ENCODE data around the gene ZMIZ1.

The ZMIZ1 gene

DNA sequence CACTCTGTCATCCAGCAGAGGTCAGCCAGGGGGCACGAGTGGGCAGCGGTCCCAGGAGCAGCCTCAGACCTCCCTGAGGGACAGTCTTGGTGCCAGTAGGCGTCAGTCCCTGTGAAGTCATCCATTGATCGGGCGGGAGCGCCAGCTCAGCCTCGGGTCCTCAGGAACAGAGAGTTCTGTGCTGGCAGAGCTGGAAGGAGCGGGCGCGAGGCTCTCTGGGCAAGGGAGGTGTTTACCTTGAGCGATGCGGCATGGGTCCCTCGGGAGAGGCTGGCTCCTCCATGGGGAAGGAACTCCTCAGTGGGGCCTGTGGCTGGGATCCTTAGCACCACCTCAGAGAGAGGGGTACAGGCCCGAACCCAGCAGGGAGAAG lies 177.4 kb downstream of the ZMIZ1 start:
- no peak for DNase-seq (ENCODE audit: low read depth in 3 of 3)

DNA sequence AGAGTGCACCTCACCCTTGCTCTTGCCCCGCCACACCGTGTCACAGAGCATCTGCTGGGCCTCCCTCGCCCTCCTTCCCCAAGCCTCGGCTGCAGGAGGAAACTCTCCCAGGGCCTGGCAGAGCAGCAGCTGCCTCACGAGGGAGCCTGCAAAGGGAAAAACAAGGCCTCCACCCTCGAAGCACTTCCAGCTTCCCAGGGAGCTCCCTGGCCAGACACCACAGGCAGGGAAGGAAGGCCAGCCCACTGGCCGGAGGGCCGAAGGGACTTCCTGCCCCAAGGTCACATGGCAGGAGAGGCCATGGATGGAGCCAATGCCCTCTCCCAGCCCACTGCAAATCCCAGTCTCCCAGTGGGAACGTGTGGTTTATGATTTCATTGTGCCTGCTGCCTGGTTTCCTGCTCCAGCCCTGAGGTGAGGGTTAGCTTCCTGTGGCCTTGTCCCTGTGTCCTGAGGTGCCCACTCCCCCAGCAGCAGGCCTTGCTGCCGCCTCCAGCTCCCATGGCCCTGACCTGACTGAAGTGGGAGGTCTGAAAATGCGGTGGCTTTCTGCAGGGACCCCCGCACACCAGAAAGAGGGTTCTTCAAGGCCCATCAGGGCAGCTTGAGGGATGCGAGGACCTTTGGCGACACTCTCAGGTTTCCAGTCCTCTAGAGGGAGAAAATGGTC lies 178.0 kb downstream of the ZMIZ1 start:
- DNase-seq (ENCODE audit: low read depth in 3 of 3), result no peak

DNA sequence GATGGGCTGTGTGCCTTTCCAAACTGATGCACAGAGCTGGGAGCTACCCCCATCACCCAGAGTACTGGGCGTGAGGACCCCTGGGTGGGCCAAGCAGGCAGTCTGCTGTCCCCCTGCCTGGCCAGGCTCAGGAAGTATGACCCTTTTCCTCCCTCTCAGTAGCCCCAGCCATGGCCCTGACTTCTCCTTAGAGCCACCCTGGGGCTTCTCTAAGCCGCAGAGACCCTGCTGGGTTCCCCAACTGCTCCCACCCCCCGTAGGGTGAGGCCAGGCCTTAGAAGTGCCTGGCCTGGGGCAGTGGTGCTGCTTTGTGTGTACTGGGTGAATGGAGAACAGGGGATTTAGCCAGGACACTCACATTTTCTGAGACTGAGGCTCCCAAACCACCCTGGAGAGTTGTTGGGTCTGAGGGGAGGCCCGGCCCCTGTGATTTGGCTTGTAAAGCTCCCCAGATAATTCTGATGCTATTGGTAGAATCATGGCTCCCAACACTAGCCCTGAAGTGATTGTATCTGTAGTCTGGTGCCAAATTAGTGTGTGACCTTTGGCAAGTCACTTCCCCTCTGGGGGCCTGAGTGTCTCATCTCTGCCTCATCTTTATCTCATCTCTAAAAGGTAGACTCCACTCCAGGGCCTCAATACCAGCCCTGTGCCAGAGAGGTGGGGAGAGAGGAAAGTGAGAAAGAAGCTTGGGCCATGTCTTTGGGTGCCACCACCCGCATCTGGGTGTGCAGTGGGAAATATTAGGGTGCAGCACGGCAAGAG lies 178.8 kb downstream of the ZMIZ1 start:
- no peak for DNase-seq (ENCODE audit: low read depth in 3 of 3)

DNA sequence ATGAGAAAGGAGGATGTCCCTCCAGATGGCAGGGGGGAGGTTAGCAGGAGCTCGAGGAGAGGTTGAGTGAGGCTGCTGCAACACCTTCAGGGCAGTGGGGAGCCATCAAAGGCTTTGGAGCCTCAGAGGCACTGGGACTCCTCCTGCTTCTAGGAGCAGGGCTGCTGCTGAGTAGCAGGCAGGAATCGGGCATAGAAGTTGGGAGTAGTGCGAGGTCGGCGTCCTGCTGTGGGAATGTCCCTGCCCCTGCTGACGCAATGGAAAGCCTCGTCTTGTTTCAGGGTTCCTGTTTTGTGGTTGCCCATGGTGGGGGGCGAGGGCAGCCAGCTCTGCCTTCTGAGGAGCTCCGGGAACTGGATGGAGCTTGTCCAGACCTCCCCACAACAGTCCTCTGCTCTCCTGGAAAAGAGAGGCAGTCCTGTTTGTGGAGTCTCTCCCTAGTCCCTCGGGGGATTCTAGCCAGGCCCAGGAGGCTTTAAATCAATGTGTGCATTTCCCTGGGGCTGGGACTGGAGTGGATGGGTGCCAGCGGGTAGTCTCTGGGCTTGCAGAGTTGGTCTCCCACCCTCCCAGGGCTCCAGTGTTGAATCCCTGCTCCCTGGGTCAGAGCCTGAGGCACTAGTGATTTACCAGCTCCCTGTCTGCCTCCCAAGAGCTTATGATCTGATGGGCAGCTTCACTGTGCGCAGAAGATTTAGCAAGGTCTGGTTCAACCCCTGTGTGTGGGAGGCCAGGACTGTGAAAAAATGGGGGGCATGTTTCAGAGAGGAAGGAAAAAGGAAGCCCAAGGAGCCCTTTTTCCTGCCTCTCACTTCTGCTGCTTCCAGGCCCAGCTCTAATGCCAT lies 179.8 kb downstream of the ZMIZ1 start:
- DNase-seq (ENCODE audit: low read depth in 3 of 3), result no peak

DNA sequence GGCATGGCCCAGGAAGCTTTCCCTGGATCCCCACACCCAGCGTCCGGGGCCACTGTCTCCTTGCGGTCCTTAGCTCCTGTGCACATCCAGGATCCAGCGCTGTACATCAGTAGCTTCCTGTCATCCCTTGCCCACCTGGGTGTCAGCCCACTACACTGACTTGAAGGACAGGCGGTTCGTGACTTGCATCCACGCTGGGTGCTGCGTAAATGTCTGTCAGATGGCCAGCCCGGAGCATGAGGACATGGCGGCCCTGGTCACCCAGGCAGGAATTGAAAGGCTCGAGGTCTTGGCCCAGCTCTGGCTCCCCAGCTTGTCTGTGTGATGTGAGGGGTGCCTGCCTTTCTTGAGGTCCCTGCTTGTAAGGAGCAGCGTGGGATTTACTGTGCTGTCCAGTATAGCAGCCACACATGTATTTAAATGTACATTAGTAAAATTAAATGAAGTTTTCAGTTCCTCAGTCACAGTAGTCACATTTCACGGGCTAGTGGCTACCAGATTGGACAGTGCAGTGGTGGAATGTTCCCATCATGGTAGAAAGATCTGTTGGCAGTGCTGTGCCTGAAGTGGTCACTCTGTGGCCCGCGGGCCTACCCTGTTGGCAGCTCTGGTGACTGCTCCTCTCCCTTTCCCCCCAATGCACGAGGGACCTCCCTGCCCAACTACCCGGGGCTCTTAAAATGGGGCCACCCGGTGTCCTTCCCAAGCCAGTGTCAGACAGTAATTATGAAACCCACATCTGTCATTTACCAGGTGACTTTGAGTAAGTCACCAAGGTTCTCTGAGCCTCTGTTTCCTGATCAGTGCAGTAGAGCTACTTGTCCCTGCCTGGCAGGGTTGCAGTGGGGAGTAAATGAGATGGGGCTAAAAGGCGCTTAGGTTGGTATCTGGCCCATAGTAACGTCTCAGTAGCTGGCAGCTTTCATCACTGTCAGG lies 180.7 kb downstream of the ZMIZ1 start:
- DNase-seq (ENCODE audit: low read depth in 3 of 3), result no peak

DNA sequence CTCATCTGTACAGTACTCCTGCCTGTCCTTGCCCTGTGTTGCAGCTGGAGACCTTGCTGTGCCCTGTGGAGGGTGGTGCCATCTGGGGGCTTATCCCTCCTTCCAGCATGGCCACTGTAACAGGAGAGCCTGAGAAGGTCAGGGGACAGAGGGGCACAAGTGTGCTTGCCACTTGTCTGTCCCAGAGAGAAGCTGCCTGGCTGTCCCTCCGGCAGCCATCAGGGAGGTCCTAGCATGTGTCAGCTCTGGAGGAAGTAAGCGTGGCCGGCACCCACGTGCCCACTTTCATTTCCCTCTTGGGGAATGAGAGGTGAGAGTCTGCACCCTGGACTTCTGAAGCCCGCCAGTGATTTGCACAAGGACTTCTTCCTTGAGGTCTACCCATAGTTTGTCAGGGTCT lies 181.5 kb downstream of the ZMIZ1 start:
- no peak for DNase-seq (ENCODE audit: low read depth in 3 of 3)

DNA sequence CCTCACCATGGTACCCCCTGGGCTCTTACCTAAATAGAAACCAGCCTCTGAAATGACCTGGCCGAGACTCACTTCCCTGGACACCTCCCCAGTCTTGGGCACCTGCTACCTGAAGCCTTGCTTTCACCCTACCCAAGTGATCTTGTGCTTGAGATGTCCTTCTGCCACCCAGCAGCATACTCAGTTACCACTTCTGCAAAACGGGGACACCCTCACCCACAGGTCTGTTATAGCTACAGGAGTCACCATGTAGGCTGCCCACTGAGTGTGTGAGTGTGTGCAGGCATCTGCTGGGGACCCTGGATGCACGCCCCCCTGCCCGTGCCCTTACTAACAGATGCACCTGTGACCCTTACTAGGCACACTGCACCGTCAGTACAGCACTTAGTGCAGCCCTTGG lies 183.7 kb downstream of the ZMIZ1 start:
- DNase-seq (ENCODE audit: low read depth in 3 of 3), result no peak

DNA sequence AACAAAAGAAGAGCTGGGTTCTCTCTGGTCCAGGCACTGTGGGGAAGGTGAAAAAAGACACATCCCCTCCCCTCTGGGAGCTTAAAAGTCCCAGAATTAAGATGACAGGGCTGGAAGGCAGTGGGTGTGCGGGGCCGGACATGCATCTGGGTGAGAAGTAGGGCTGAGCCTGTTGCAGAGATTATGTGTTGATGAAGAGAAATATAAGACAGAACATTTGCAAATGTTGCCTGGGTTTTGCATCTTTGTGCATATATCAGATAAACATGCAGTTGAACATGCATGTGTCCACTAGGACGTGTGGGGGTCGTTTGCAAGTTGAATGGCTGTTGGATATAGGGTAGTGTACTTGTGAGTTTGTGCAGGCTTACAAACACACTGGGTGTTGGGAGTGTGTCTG lies 184.2 kb downstream of the ZMIZ1 start:
- no peak for DNase-seq (ENCODE audit: low read depth in 3 of 3)

DNA sequence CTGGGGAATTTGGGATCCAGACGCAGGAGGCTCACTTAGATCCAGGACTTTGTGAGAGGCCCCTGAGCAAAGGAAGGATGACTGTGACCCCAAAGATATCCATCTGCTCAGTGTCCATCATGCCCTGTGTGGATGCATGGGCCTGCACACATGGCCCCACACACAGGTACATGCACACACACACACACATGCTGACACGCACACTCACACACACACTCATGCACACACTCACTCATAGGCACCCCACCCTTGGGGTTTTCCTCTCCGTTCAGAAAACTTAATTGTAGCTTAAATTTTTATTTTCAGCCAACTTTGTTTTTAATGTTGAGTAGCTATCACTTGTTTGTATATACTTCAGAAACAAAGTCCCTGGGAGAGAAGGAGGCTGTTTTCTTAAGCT lies 184.9 kb downstream of the ZMIZ1 start:
- no peak for DNase-seq (ENCODE audit: low read depth in 3 of 3)

DNA sequence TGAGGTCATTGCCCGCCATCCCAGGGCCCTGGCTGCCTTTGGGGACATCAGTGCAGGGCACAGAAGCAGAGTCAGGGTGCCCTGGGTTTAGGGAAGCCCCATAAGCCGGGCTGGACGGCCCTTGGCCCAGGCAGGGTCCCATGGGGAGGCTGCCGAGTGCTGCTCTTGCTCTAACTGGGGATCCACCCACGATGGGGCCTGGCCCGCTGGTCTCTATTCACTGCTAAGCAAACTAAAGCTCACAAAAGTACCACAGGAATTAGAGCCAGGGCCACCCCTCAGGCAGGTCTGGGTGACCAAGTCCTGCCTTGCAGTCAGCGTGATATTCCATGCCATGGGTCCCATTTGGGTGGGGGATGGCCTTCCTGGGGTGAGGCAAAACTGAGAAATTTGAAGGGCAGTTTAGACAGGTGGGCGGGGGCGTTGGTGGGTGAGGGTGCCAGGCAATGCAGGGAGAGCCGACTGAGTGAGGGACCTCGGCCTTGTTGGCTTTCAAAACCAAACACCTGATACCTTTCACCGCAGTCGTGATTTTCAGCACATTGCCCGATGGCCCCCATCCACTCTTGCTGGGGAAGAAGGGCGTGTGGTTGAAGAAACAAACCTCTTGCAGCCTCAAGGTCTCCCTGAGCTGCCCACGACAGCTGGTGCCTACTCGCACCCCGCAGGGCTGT lies 185.7 kb downstream of the ZMIZ1 start:
- no peak for DNase-seq (ENCODE audit: low read depth in 3 of 3)

DNA sequence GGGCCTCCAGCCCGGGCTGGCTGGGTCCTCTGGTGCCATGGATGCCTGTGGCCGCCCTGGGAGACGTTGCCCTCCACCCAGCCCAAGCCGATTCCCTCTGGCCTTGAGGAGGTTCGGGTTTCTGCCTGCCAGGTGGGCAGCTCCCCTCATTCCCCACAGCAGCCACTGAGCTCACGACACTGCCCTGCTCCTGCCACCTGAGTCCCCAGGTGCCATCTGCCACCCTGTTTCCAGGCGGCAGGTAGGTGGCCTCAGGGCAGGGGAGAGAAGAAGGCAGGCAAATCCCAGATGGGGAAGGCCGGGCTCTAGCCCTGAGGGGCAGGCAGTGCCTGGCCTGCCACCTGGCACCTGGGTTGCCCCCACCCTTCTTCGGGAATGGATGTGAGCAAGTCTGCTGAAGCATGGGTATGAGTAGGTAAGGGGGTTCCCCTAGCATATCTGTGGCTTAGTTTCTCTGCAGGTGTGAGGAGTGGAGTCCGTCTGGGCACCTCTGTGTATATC lies 186.3 kb downstream of the ZMIZ1 start:
- no peak for DNase-seq (ENCODE audit: low read depth in 3 of 3)

DNA sequence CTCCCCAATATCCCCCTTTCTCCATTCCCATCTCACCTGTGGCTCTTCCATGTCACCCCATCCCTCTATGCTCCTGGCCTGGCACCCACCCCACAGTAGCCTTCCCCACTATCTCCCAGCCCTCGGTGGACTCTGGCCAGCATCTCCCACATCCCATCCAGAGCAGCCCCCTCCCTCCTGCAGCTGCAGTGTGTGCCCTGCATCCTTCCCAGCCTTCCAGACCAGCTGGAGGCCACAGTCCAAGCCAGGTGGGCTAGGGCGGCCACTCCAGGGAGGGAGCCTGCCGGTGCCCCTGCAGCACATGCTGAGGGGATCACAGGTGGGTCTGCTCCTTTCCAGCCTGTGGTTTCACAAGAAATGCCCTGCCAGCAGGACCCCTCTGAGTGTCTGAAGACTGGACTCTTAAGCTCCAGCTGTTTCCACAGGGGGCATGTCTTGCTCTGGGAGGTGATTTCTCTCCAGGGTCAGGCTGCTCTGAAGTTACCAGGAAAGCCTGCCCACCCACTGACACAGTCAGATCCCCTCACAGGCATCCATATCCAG lies 187.6 kb downstream of the ZMIZ1 start:
- DNase-seq (ENCODE audit: low read depth in 3 of 3), result no peak

DNA sequence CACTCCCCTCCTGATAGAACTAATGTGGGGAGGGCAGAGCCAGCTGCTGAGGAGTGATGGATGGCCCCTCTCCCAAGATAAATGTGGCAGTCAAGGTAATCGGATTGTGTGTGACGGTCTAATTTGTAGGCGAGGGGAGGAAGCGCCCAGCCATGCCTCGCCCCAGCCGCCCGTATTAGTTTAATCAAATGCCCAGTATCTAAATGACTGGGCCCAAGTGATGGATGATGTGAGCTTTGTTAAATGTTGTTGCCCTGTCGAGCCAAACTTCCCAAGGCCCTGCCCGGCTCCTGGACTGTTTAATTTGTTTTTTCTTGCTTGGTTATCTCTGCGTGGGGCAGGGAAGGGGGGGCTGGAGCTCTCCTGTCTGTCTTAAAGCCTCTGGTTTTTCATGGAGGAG lies 190.1 kb downstream of the ZMIZ1 start:
- DNase-seq (ENCODE audit: low read depth in 3 of 3), result no peak

DNA sequence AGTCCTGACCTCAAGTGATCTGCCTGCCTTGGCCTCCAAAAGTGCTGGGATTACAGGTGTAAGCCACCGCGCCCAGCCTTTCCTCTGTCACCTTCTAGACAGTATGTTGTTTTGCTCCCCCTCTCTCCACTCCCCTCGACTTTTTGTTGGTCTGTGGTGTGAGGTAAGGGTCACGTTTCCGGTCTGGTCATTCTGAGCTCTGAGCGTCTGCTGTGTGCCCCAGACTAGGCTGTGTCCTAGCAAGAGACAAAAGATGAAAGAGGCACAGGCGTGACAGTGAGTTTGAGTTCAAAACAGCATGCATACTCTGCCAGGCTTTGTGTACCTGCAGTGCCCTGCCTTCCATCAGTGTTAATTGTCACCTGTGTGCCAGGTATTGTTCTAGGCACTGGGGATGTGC lies 191.1 kb downstream of the ZMIZ1 start:
- no peak for DNase-seq (ENCODE audit: low read depth in 3 of 3)

DNA sequence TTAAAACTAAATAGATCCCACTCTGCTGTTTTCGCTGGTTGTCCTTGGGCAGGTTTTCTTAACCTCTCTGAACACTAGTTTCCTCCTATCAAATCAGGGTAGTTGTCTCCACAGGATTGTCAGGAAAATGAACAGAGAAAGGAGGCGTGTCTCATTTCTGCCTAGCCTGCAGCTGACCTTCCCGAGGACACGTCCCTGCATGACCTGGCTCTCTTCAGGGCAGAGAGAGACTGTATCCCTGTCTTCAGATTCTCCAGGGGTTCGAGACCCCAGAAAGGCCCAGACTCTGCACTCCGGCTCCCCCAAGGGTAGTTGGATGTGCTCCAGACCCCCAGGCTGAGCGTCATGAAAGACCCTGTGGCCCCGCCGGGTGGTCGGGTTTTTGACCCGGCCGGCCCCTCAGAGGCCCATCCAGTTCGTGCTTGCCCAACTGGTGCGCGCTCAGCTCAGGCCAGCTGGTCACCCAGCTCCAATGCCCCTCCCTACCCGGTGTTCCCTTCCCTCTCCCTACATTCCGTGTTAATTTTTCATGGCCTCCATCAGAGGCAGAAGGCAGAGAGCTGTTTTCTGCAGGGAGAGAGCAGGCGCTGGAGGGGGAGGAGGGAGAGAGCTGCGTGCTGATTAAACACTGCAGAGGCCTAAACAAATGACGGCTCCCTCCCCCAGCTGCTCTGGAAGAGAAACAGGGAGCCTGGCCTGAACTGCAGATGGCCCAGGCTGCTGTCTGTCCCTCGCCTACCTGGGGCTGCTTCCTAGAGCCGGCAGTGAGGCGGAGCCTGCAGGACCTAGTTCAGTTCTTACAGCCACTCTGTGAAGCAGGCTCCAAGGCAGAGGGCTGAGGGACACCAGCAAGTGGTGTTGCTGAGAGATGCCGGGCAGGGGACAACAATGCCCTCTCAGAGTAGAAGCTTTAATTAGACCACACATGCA lies 192.3 kb downstream of the ZMIZ1 start:
- DNase-seq (ENCODE audit: low read depth in 3 of 3), result no peak

DNA sequence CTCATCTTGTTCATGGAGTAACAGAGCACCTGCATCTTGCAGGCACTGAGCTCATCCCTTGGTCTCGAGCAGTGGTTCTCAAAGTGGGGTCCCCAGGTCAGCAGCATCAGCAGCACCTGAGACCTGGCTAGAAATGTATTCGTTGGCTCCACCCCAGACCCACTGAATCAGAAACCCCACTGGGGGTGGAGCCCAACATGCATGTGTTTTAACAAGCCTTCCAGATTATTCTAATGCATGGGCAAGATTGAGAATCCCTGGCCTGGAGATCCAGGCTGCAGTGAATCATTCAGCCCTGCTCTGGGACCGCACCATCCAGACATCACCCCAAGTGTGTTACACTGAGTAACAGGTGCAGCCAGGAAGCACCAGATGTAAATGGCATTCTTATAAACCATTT lies 193.4 kb downstream of the ZMIZ1 start:
- no peak for DNase-seq (ENCODE audit: low read depth in 3 of 3)

DNA sequence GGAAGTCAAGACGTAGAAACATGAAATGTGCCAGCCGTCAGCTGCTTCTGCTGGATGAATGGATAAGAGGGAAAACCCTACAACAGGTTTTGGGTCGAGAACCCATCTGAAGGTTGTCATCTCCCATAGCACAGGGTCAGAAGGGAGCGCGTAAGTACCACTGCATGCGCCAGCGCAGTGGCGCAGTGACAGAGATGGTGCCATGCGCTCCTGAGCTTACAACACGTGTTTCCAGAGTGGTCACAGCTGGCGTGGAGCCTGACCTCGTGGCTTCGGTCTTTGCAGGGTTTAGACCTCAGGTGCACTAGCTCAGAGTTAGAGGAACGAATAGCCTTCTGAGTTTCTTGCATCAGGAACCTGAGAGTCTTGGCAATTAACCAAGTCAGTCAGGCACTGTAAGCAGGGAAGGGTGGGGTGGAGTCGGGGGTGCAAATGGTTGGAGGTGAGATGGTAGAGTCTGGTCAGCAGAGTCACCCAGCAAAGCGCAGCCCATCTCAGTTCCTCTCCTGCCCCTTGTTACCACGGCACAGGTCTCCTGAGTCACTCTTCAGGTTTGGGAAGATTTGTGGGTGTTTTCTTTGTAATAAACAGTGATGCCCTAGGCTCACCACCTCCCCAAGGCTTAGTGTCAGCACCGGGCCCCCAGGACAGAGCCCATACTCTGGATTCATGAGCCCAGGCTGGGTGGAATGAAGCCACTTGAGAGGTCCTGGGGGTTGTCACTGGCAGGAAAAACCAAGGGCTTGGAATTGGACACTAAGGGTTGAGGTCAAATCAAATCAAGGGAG lies 194.4 kb downstream of the ZMIZ1 start:
- no peak for DNase-seq (ENCODE audit: low read depth in 3 of 3)

DNA sequence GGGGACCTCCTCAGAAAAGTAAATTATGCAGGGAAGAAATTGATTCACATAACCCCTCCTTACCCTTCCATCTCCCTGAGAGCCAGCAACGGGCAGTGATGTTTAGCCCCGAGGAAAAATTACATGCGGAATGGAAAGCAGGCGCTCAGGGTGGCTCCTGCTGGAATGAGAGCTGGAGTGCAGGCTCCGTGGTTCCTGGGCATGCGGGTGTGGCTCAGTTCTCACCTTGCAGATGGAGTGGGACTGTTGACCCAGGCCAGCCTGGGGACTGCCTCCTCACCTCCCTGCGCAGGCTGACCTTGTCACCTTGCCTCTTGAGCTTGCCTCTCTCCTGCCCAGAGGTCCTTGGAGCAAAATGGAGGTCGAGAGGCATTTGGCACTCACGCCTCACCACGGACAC lies 195.2 kb downstream of the ZMIZ1 start:
- DNase-seq (ENCODE audit: low read depth in 3 of 3), result no peak

DNA sequence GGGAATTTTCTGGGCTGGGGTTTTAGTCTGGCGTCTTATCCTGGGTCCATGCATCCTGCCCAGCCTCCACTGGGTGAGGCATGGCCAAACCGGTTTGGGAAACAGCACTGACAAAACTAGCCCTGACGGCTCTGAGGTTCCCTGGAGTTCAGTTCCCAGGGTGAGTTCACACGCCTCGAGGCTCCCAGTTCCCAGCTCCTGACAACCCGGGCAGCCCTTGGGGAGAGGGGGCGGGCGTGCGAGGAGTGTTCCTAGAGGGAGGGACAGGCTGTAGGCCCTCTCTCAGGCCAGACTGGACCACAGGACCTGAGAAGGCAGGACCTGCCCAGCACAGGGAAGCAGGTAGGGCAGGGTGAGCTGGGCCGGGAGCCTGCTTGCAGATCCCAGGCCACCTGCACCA lies 196.2 kb downstream of the ZMIZ1 start:
- no peak for DNase-seq (ENCODE audit: low read depth in 3 of 3)

Measured in stimulated activated CD4-positive, alpha-beta T cell treated with anti-CD3 and anti-CD28 coated beads, TNF-alpha, amount 100 ng/mL, for 24 hours (primary cell).